GM23338 (cell line): ENCODE results near the gene KCNJ16. TPM values are rescaled to one million over a fixed set of nuclear protein-coding genes. Genes with fewer than 3 reads are reported as not detected.

Experiments
- ATAC-seq: fragments of 200-7000 bp; cut with Tn5 transposase; 3 replicates; pipeline ENCODE4 v1.9.1; 2020
- DNase-seq: peaks from one replicate; pipeline ENCODE4 v3.0.0-alpha.2; 2015; ENCODE audit warnings: low spot score
- H2AFZ ChIP-seq: fragments of 200-600 bp; sonication (generic); 2 replicates; pipeline ENCODE4 v1.8.0; 2016; ENCODE audit warnings: antibody characterized with exemption, mild to moderate bottlenecking, moderate library complexity
- H3F3A ChIP-seq: fragments of 200-600 bp; sonication (generic); replicated peaks from 2 replicates; pipeline ENCODE4 v1.8.0; 2017; ENCODE audit warnings: antibody characterized with exemption, mixed run types, low read depth
- H3K27ac ChIP-seq: fragments of 200-600 bp; sonication (generic); 2 replicates; pipeline ENCODE4 v1.6.1; 2016; ENCODE audit warnings: low read depth
- H3K27me3 ChIP-seq: fragments of 200-600 bp; sonication (generic); 2 replicates; pipeline ENCODE4 v1.8.0; 2016; ENCODE audit warnings: mild to moderate bottlenecking, mixed run types, moderate library complexity; ENCODE audit not compliant: insufficient read depth
- H3K36me3 ChIP-seq: fragments of 200-600 bp; sonication (generic); 2 replicates; pipeline ENCODE4 v1.8.0; 2016; ENCODE audit warnings: mild to moderate bottlenecking; ENCODE audit not compliant: insufficient read depth
- H3K4me1 ChIP-seq: fragments of 200-600 bp; sonication (generic); 2 replicates; pipeline ENCODE4 v1.8.0; 2016; ENCODE audit warnings: mild to moderate bottlenecking, moderate library complexity; ENCODE audit not compliant: insufficient read depth
- H3K4me2 ChIP-seq: fragments of 200-600 bp; sonication (generic); 2 replicates; pipeline ENCODE4 v1.7.1; 2017; ENCODE audit warnings: mixed run types
- H3K4me3 ChIP-seq: fragments of 200-600 bp; sonication (generic); 2 replicates; pipeline ENCODE4 v1.6.1; 2016; ENCODE audit warnings: mixed run types
- H3K79me2 ChIP-seq: fragments of 200-600 bp; sonication (generic); replicated peaks from 2 replicates; pipeline ENCODE4 v1.8.0; 2017; ENCODE audit warnings: mild to moderate bottlenecking; ENCODE audit not compliant: insufficient read depth
- H3K9me2 ChIP-seq: fragments of 200-600 bp; sonication (generic); 2 replicates; pipeline ENCODE4 v1.8.0; 2017; ENCODE audit not compliant: insufficient read depth
- H4K20me1 ChIP-seq: fragments of 200-600 bp; sonication (generic); replicated peaks from 2 replicates; pipeline ENCODE4 v1.8.0; 2017; ENCODE audit warnings: mild to moderate bottlenecking; ENCODE audit not compliant: insufficient read depth
- H3K27ac Mint-ChIP-seq: 2 replicates; pipeline ENCODE4 v1.8.0; 2020; ENCODE audit warnings: inconsistent platforms, mild to moderate bottlenecking, moderate library complexity, mixed read lengths
- H3K27me3 Mint-ChIP-seq: 3 replicates; pipeline ENCODE4 v1.8.0; 2022; ENCODE audit warnings: low read depth, mild to moderate bottlenecking, moderate library complexity, mixed read lengths, inconsistent platforms; ENCODE audit not compliant: insufficient read depth, poor library complexity
- H3K36me3 Mint-ChIP-seq: 3 replicates; pipeline ENCODE4 v1.8.0; 2021; ENCODE audit warnings: low read depth, mild to moderate bottlenecking, inconsistent platforms, moderate library complexity, mixed read lengths
- H3K4me1 Mint-ChIP-seq: 3 replicates; pipeline ENCODE4 v1.8.0; 2020; ENCODE audit warnings: mild to moderate bottlenecking, inconsistent platforms, mixed read lengths
- H3K4me3 Mint-ChIP-seq: 3 replicates; pipeline ENCODE4 v1.8.0; 2021; ENCODE audit warnings: moderate library complexity, mild to moderate bottlenecking, inconsistent platforms, mixed read lengths
- H3K9me3 Mint-ChIP-seq: 3 replicates; pipeline ENCODE4 v1.8.0; 2020; ENCODE audit warnings: moderate library complexity, mild to moderate bottlenecking, inconsistent platforms, mixed read lengths
- CREB1 ChIP-seq: fragments of 250-450 bp; sonication (Bioruptor Pico); IDR thresholded peaks from 2 replicates; pipeline ENCODE4 v1.5.0; 2020; ENCODE audit warnings: low read depth, mild to moderate bottlenecking, moderate library complexity
- EZH2 ChIP-seq: fragments of 200-600 bp; sonication (generic); IDR thresholded peaks from one replicate; pipeline ENCODE4 v1.8.0; 2017; ENCODE audit warnings: antibody characterized with exemption, mild to moderate bottlenecking, low read depth; ENCODE audit not compliant: unreplicated experiment
- EZH2phosphoT487 ChIP-seq: fragments of 200-600 bp; sonication (generic); IDR thresholded peaks from one replicate; pipeline ENCODE4 v1.8.1; 2018; ENCODE audit warnings: antibody characterized with exemption; ENCODE audit not compliant: unreplicated experiment
- ZNF331 ChIP-seq: fragments of 250-450 bp; sonication (Bioruptor Pico); IDR thresholded peaks from 2 replicates; pipeline ENCODE4 v1.5.0; 2020; ENCODE audit warnings: low read depth, mild to moderate bottlenecking, moderate library complexity
- polyA plus RNA-seq: library from polyadenylated mRNA; unstranded; fragments of >200 nt; fragmentation: Nextera tagmentation; extraction: Ambion mirVana; gene quantifications from 2 replicates; pipeline ENCODE4 v1.2.1, GENCODE V29; 2016
- total RNA-seq: library from RNA; depleted of rRNA; stranded (reverse); fragments of >200 nt; shearing (Covaris generic); gene quantifications from 2 replicates; pipeline ENCODE4 v1.2.3, GENCODE V29; 2014
- TF ChIP-seq, protein P1 (sequence below): fragments of 250-450 bp; sonication (Bioruptor Pico); IDR thresholded peaks from 2 replicates; pipeline ENCODE4 v1.5.0; 2020; ENCODE audit warnings: mild to moderate bottlenecking, moderate library complexity
- TF ChIP-seq, protein P2 (sequence below), 2 experiments: fragments of 200-600 bp in 1 of 2; sonication (generic) in 1 of 2; conservative IDR thresholded peaks; 2 replicates each; pipeline versions ENCODE4 v1.5.1 to v1.6.1; 2016 to 2017; ENCODE audit warnings: antibody characterized with exemption in 2 of 2, low read depth in 2 of 2, mild to moderate bottlenecking in 2 of 2, moderate library complexity in 1 of 2

Gene KCNJ16
- total and polyA plus RNA-seq, 2 experiments from 2014 or later = not detected

DNA sequence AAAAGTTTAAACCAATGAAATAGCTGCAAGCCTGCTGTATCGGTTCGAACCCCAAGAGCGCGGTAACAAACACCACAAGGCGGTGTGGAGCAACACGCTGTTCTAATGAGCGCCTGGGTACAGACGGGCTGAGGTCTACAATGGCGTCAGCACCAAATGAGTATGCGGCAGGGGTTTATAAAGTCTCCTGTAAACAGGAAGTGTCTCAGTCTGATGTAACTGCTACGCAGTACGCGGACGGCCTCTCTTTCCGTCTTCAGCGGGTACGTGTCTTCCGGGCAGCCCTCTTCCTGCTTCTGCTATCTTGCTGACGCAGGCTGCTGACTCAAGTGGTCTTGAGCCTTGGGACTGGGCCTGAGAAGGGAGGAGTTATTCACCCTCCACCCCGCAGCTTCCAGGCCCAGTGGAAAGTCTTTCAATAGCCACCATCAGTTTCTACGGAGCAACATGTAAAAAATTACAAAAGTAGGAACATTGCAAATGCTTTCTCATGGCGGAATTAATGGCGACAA lies 53.8 kb downstream of the KCNJ16 start (continued):
- TF ChIP-seq, protein P1, sequence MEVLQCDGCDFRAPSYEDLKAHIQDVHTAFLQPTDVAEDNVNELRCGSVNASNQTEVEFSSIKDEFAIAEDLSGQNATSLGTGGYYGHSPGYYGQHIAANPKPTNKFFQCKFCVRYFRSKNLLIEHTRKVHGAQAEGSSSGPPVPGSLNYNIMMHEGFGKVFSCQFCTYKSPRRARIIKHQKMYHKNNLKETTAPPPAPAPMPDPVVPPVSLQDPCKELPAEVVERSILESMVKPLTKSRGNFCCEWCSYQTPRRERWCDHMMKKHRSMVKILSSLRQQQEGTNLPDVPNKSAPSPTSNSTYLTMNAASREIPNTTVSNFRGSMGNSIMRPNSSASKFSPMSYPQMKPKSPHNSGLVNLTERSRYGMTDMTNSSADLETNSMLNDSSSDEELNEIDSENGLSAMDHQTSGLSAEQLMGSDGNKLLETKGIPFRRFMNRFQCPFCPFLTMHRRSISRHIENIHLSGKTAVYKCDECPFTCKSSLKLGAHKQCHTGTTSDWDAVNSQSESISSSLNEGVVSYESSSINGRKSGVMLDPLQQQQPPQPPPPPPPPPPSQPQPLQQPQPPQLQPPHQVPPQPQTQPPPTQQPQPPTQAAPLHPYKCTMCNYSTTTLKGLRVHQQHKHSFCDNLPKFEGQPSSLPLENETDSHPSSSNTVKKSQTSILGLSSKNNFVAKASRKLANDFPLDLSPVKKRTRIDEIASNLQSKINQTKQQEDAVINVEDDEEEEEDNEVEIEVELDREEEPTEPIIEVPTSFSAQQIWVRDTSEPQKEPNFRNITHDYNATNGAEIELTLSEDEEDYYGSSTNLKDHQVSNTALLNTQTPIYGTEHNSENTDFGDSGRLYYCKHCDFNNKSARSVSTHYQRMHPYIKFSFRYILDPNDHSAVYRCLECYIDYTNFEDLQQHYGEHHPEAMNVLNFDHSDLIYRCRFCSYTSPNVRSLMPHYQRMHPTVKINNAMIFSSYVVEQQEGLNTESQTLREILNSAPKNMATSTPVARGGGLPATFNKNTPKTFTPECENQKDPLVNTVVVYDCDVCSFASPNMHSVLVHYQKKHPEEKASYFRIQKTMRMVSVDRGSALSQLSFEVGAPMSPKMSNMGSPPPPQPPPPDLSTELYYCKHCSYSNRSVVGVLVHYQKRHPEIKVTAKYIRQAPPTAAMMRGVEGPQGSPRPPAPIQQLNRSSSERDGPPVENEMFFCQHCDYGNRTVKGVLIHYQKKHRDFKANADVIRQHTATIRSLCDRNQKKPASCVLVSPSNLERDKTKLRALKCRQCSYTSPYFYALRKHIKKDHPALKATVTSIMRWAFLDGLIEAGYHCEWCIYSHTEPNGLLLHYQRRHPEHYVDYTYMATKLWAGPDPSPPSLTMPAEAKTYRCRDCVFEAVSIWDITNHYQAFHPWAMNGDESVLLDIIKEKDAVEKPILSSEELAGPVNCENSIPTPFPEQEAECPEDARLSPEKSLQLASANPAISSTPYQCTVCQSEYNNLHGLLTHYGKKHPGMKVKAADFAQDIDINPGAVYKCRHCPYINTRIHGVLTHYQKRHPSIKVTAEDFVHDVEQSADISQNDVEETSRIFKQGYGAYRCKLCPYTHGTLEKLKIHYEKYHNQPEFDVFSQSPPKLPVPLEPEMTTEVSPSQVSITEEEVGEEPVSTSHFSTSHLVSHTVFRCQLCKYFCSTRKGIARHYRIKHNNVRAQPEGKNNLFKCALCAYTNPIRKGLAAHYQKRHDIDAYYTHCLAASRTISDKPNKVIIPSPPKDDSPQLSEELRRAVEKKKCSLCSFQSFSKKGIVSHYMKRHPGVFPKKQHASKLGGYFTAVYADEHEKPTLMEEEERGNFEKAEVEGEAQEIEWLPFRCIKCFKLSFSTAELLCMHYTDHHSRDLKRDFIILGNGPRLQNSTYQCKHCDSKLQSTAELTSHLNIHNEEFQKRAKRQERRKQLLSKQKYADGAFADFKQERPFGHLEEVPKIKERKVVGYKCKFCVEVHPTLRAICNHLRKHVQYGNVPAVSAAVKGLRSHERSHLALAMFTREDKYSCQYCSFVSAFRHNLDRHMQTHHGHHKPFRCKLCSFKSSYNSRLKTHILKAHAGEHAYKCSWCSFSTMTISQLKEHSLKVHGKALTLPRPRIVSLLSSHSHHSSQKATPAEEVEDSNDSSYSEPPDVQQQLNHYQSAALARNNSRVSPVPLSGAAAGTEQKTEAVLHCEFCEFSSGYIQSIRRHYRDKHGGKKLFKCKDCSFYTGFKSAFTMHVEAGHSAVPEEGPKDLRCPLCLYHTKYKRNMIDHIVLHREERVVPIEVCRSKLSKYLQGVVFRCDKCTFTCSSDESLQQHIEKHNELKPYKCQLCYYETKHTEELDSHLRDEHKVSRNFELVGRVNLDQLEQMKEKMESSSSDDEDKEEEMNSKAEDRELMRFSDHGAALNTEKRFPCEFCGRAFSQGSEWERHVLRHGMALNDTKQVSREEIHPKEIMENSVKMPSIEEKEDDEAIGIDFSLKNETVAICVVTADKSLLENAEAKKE (CRISPR knock-in tag) = no peak
- TF ChIP-seq, protein P2, sequence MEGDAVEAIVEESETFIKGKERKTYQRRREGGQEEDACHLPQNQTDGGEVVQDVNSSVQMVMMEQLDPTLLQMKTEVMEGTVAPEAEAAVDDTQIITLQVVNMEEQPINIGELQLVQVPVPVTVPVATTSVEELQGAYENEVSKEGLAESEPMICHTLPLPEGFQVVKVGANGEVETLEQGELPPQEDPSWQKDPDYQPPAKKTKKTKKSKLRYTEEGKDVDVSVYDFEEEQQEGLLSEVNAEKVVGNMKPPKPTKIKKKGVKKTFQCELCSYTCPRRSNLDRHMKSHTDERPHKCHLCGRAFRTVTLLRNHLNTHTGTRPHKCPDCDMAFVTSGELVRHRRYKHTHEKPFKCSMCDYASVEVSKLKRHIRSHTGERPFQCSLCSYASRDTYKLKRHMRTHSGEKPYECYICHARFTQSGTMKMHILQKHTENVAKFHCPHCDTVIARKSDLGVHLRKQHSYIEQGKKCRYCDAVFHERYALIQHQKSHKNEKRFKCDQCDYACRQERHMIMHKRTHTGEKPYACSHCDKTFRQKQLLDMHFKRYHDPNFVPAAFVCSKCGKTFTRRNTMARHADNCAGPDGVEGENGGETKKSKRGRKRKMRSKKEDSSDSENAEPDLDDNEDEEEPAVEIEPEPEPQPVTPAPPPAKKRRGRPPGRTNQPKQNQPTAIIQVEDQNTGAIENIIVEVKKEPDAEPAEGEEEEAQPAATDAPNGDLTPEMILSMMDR (conservative IDR thresholded peaks at IDR 0.05; ENCODE audit: low read depth in 2 of 2) = no peak
- TF ChIP-seq CREB1 (CRISPR knock-in tag) (no peak), ZNF331 (no peak), EZH2phosphoT487 (no peak)

DNA sequence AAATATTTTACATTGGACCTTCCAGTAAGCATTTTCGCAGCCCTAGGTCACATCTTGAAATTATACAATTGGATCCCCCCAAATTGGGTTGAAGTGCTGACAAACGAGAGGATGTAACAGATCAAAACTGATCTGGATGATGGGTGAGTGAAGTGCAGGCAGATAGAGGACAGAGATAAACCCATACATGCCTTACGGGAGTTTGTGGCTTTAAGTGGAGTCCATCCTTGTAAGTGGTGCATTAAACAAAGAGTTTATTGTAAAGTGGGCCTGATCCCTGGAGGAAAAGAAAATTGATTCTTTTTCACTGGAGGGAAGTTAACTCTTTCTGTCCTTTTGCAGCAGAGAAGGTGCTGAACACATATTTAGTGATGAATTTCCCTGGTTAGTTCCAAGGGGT lies 55.3 kb downstream of the KCNJ16 start:
- Mint-ChIP-seq H3K9me3 (no peaks in the 10 kb centered on the region; the same call in 2 of the 3 replicates), H3K36me3 (no peaks in the 10 kb centered on the region; the same call in 2 of the 3 replicates), H3K27me3 (no peaks in the 10 kb centered on the region), H3K4me1 (peaks cover 7% of the 10 kb centered on the region), H3K27ac (no peak overlapping the region), H3K4me3 (no peak overlapping the region)
- Histone ChIP-seq H3K27me3 (no peaks in the 10 kb centered on the region), H3F3A (no peaks in the 10 kb centered on the region), H3K4me2 (no peak overlapping the region), H3K4me1 (no peaks in the 10 kb centered on the region), H3K27ac (no peak overlapping the region), H3K9me2 (peaks cover 11% of the 10 kb centered on the region), H3K79me2 (no peaks in the 10 kb centered on the region), H3K4me3 (no peak overlapping the region), H4K20me1 (no peaks in the 10 kb centered on the region), H3K36me3 (no peaks in the 10 kb centered on the region), H2AFZ (0 out of 2 replicates have a peak overlapping the region, but pooled peaks have one; percentile 33)
- DNase-seq = no peak
- no peak for ATAC-seq
- TF ChIP-seq CREB1 (CRISPR knock-in tag) (no peak), EZH2 (no peak)
- TF ChIP-seq, protein P1 (CRISPR knock-in tag) = no peak
